DOHH2 (cell line): ENCODE measurements around the gene LCMT1.

Experiments
- EZH2phosphoT487 ChIP-seq: fragments of 200-600 bp; sonication (generic); IDR thresholded peaks from 2 replicates; pipeline ENCODE4 v1.6.1; 2017; ENCODE audit warnings: borderline replicate concordance, mild to moderate bottlenecking, antibody characterized with exemption, low read length, moderate library complexity, mixed read lengths
- TF ChIP-seq, protein P1 (sequence below): fragments of 200-600 bp; sonication (generic); IDR thresholded peaks from one replicate; pipeline ENCODE4 v1.5.1; 2014; ENCODE audit warnings: antibody characterized with exemption, mild to moderate bottlenecking, low read depth, low read length; ENCODE audit not compliant: poor library complexity, severe bottlenecking

DNA sequence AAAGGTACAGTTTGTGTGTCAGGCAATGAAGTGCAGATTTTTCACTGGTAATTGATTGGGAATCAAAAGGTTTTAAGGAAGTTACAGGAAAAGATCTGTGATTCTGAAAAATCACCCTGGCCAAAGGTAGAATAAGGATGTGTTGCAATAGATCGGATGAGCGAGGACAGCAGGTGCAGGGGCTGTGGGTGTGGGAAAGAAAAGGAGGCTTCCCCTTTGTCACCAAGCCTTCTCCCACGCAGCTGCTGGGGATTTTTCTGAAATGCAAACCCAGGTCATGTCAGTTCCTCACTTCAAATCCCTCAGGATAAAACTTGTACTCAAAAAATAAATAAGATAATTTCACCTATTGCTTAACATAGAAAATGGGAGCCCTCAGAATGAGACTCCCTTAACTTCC, 48.4 kb upstream of the LCMT1 start:
- TF ChIP-seq, protein P1, sequence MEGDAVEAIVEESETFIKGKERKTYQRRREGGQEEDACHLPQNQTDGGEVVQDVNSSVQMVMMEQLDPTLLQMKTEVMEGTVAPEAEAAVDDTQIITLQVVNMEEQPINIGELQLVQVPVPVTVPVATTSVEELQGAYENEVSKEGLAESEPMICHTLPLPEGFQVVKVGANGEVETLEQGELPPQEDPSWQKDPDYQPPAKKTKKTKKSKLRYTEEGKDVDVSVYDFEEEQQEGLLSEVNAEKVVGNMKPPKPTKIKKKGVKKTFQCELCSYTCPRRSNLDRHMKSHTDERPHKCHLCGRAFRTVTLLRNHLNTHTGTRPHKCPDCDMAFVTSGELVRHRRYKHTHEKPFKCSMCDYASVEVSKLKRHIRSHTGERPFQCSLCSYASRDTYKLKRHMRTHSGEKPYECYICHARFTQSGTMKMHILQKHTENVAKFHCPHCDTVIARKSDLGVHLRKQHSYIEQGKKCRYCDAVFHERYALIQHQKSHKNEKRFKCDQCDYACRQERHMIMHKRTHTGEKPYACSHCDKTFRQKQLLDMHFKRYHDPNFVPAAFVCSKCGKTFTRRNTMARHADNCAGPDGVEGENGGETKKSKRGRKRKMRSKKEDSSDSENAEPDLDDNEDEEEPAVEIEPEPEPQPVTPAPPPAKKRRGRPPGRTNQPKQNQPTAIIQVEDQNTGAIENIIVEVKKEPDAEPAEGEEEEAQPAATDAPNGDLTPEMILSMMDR: no peak
- TF ChIP-seq EZH2phosphoT487: no peak
